ENCODE results near the gene AP1M1. TPM values are rescaled to one million over a fixed set of nuclear protein-coding genes. Genes with fewer than 3 reads are reported as not detected.

Gene AP1M1
- total RNA-seq, 1 donor from 2014 or later = 12.5 TPM

GRCh38 chr19:16184665-16185122 lies 13.0 kb upstream of the AP1M1 start:
- Histone ChIP-seq H3K27me3 (ENCODE audit: control insufficient read depth in 3 of 3, insufficient read depth in 3 of 3, low read length in 3 of 3) (peaks cover 0 to 3% (median 0%) of the 10 kb centered on the region in 3 donors), H3K4me1 (ENCODE audit: control insufficient read depth in 3 of 3, insufficient read depth in 3 of 3, low read length in 3 of 3) (peaks cover 16 to 25% (median 17%) of the 10 kb centered on the region in 3 donors), H3K9ac (ENCODE audit: low read depth in 1 of 3, low read length in 3 of 3) (peak overlapping the region in 2 of 3 donors; percentile 96 to 97), H3K4me3 (ENCODE audit: low read length in 3 of 3) (peak overlapping the region; percentile 81 to 95 (median 94)), H3K36me3 (ENCODE audit: control insufficient read depth in 3 of 3, insufficient read depth in 3 of 3, low read length in 3 of 3) (peaks cover 9 to 18% (median 11%) of the 10 kb centered on the region in 3 donors), H3K9me3 (ENCODE audit: control insufficient read depth in 3 of 3, low read length in 3 of 3) (no peaks in the 10 kb centered on the region), H3K27ac (ENCODE audit: low read depth, low read length) (peak overlapping the region; percentile 76)

DNA sequence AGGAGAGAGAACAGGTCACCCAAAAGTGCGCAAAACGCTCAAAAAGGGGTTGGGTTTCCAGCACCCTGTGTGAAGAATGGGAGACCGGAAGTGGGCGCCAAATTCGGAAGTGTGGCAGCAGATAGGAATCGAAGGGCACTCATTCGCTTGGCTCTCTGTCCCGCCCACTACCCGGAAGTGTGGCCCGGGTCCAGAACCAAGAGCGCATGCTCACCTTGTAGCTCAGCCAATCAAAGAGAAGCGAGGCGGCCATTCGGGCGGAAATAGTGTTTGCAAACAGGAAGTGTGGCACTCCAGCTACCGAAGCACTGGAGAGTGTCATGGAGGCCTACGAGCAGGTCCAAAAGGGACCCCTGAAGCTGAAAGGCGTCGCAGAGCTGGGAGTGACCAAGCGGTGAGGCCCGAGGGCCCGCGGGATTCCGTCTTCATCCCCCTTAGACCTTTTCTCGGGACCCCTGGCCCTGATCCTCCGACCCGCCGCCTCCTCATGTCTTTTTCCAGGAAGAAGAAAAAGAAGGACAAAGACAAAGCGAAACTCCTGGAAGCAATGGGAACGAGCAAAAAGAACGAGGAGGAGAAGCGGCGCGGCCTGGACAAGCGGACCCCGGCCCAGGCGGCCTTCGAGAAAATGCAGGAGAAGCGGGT lies 12.5 kb upstream of the AP1M1 start, which contains the start of gene FAM32A:
Gene FAM32A, plus strand, starts transcription at position 288 of the 645 bp plus-strand sequence. Its CDS starts 33 bp downstream, at position 321.
- Histone ChIP-seq H3K27ac (ENCODE audit: low read depth, low read length) (peak within 1 kb of the TSS; percentile 76), H3K4me1 (ENCODE audit: control insufficient read depth in 3 of 3, insufficient read depth in 3 of 3, low read length in 3 of 3) (peaks cover 16 to 30% (median 23%) of the 10 kb centered on the region in 3 donors)

DNA sequence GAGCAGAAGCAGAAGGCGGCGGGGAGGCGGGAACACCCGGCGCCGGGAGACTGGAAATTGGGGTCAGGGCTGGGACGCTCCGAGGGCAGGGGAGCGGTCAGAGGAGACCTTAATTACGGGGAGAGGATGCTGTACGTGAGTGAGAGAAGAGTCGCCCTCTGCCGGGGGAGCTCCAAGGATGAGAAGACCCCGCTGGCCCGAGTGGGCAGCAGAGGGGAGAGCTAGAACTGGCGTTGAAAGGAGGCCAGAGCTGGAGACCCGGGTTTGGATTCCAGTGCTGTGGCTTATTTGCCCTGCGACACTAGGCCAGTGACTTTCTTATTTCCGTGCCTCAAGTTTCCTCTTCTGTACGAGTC lies 12.0 kb upstream of the AP1M1 start:
- Histone ChIP-seq H3K36me3 (ENCODE audit: control insufficient read depth in 3 of 3, insufficient read depth in 3 of 3, low read length in 3 of 3) (peaks cover 18 to 28% (median 22%) of the 10 kb centered on the region in 3 donors), H3K9ac (ENCODE audit: low read depth in 1 of 3, low read length in 3 of 3) (peak overlapping the region; percentile 96 to 97 (median 96)), H3K4me3 (ENCODE audit: low read length in 3 of 3) (peak overlapping the region; percentile 94 to 96 (median 95)), H3K27me3 (ENCODE audit: control insufficient read depth in 3 of 3, insufficient read depth in 3 of 3, low read length in 3 of 3) (peaks cover 0 to 2% (median 0%) of the 10 kb centered on the region in 3 donors), H3K9me3 (ENCODE audit: control insufficient read depth in 3 of 3, low read length in 3 of 3) (no peaks in the 10 kb centered on the region), H3K27ac (ENCODE audit: low read depth, low read length) (peak overlapping the region; percentile 76), H3K4me1 (ENCODE audit: control insufficient read depth in 3 of 3, insufficient read depth in 3 of 3, low read length in 3 of 3) (peaks cover 20 to 35% (median 26%) of the 10 kb centered on the region in 3 donors)

More for the DNA sequence above, 12.5 kb upstream of the AP1M1 start, which contains the start of gene FAM32A:
- Histone ChIP-seq H3K9ac (ENCODE audit: low read depth in 1 of 3, low read length in 3 of 3) (peak within 1 kb of the TSS; percentile 96 to 97 (median 96)), H3K27me3 (ENCODE audit: control insufficient read depth in 3 of 3, insufficient read depth in 3 of 3, low read length in 3 of 3) (peaks cover 0 to 3% (median 0%) of the 10 kb centered on the region in 3 donors), H3K9me3 (ENCODE audit: control insufficient read depth in 3 of 3, low read length in 3 of 3) (no peaks in the 10 kb centered on the region), H3K36me3 (ENCODE audit: control insufficient read depth in 3 of 3, insufficient read depth in 3 of 3, low read length in 3 of 3) (peaks cover 13 to 23% (median 17%) of the 10 kb centered on the region in 3 donors), H3K4me3 (ENCODE audit: low read length in 3 of 3) (peak within 1 kb of the TSS; percentile 94 to 96 (median 95))

DNA sequence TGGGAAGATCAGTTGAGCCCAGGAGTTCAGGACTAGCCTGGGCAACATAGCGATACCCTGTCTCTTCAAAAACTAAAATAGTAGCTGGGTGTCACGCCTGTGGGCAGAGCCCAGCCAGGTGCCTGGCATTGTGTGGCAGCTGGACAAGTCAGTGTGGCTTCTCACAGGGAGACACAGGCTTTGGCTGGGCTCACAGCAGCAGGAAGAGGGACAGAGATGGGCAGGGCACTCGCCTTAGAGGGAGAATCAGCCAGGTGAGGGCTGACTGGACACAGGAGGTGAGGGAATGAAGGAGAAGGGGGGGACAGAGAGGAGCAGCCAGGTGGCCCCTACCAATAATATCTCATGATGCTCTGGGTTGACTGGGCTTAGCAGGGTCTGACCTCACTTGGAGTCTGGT lies 9.2 kb upstream of the AP1M1 start:
- H3K4me1 ChIP-seq (ENCODE audit: control insufficient read depth in 3 of 3, insufficient read depth in 3 of 3, low read length in 3 of 3) = peaks cover 22 to 41% (median 26%) of the 10 kb centered on the region in 3 donors
- H3K9me3 ChIP-seq (ENCODE audit: control insufficient read depth in 3 of 3, low read length in 3 of 3) = no peaks in the 10 kb centered on the region
- no peak overlapping the region for H3K27ac ChIP-seq (ENCODE audit: low read depth, low read length)
- peaks cover 28 to 43% (median 37%) of the 10 kb centered on the region in 3 donors for H3K36me3 ChIP-seq (ENCODE audit: control insufficient read depth in 3 of 3, insufficient read depth in 3 of 3, low read length in 3 of 3)
- H3K4me3 ChIP-seq (ENCODE audit: low read length in 3 of 3) = no peak overlapping the region
- no peaks in the 10 kb centered on the region for H3K27me3 ChIP-seq (ENCODE audit: control insufficient read depth in 3 of 3, insufficient read depth in 3 of 3, low read length in 3 of 3)
- H3K9ac ChIP-seq (ENCODE audit: low read depth in 1 of 3, low read length in 3 of 3) = no peak overlapping the region

DNA sequence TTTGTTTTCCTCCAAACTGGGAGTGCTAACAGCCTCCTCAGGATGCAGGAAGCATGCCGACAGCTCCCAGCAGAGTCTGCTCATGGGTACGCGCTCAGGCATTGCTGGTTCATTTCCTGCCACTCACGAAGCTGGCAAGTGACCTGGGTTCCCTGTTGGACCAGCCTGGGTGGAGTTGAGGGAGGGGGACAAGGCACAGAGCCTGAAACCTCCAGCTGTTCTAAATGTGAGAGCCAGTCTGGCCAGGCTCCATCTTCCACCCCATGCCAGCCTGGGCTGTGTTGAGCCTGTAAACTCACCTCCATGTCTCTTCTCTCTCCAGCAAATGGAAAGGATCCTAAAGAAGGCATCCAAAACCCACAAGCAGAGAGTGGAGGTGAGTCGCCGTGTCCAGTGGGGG lies 7.5 kb upstream of the AP1M1 start:
- Histone ChIP-seq H3K4me1 (ENCODE audit: control insufficient read depth in 3 of 3, insufficient read depth in 3 of 3, low read length in 3 of 3) (peaks cover 19 to 35% (median 23%) of the 10 kb centered on the region in 3 donors), H3K36me3 (ENCODE audit: control insufficient read depth in 3 of 3, insufficient read depth in 3 of 3, low read length in 3 of 3) (peaks cover 30 to 46% (median 37%) of the 10 kb centered on the region in 3 donors), H3K9ac (ENCODE audit: low read depth in 1 of 3, low read length in 3 of 3) (peak overlapping the region in 1 of 3 donors; percentile 14), H3K4me3 (ENCODE audit: low read length in 3 of 3) (no peak overlapping the region), H3K27me3 (ENCODE audit: control insufficient read depth in 3 of 3, insufficient read depth in 3 of 3, low read length in 3 of 3) (no peaks in the 10 kb centered on the region), H3K27ac (ENCODE audit: low read depth, low read length) (peak overlapping the region; percentile 25), H3K9me3 (ENCODE audit: control insufficient read depth in 3 of 3, low read length in 3 of 3) (no peaks in the 10 kb centered on the region)

DNA sequence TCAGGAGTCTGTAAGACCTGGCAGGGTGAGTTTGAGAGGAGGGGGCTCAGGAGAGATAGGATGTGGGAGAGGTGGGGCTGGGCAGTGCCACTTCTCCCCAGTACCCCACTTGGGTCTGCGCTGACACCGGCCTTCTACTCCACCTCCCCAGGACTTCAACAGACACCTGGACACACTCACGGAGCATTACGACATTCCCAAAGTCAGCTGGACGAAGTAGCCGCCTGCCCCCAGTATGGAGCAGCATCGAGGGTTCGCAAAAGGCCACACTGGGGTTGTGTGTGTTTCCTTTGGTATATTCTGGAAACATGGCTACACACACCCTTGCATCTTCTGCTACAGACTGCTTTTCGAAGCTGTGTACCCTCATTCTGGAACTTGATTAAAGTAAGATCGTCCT lies 7.0 kb upstream of the AP1M1 start:
- Histone ChIP-seq H3K27ac (ENCODE audit: low read depth, low read length) (no peak overlapping the region), H3K27me3 (ENCODE audit: control insufficient read depth in 3 of 3, insufficient read depth in 3 of 3, low read length in 3 of 3) (no peaks in the 10 kb centered on the region), H3K4me3 (ENCODE audit: low read length in 3 of 3) (no peak overlapping the region), H3K9ac (ENCODE audit: low read depth in 1 of 3, low read length in 3 of 3) (no peak overlapping the region), H3K36me3 (ENCODE audit: control insufficient read depth in 3 of 3, insufficient read depth in 3 of 3, low read length in 3 of 3) (peaks cover 30 to 46% (median 37%) of the 10 kb centered on the region in 3 donors), H3K4me1 (ENCODE audit: control insufficient read depth in 3 of 3, insufficient read depth in 3 of 3, low read length in 3 of 3) (peaks cover 19 to 34% (median 22%) of the 10 kb centered on the region in 3 donors), H3K9me3 (ENCODE audit: control insufficient read depth in 3 of 3, low read length in 3 of 3) (no peaks in the 10 kb centered on the region)

GRCh38 chr19:16191216-16191908 lies 6.3 kb upstream of the AP1M1 start:
- Histone ChIP-seq H3K27me3 (ENCODE audit: control insufficient read depth in 3 of 3, insufficient read depth in 3 of 3, low read length in 3 of 3) (no peaks in the 10 kb centered on the region), H3K36me3 (ENCODE audit: control insufficient read depth in 3 of 3, insufficient read depth in 3 of 3, low read length in 3 of 3) (peaks cover 30 to 46% (median 37%) of the 10 kb centered on the region in 3 donors), H3K27ac (ENCODE audit: low read depth, low read length) (no peak overlapping the region), H3K4me1 (ENCODE audit: control insufficient read depth in 3 of 3, insufficient read depth in 3 of 3, low read length in 3 of 3) (peaks cover 13 to 34% (median 16%) of the 10 kb centered on the region in 3 donors), H3K4me3 (ENCODE audit: low read length in 3 of 3) (no peak overlapping the region), H3K9ac (ENCODE audit: low read depth in 1 of 3, low read length in 3 of 3) (no peak overlapping the region), H3K9me3 (ENCODE audit: control insufficient read depth in 3 of 3, low read length in 3 of 3) (no peaks in the 10 kb centered on the region)

DNA sequence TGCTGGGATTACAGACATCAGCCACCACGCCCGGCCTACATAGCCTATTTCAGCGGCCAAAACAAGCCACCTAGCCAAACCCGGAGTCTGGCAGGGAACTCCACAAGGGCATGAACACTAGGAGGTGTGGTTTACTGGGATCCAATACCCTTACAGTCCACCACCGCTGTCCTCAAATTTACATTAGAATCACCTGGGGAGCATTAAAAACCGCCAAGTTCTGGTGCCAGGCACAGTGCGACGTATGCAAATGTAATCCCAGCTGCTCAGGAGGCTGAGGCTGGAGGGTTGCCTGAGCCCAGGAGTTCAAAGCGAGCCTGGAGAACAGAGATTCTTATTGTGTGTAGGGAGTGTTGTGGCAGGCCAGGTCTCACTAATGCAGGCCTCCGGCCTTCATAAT lies 4.2 kb upstream of the AP1M1 start:
- H3K9me3 ChIP-seq (ENCODE audit: control insufficient read depth in 3 of 3, low read length in 3 of 3) = no peaks in the 10 kb centered on the region
- H3K9ac ChIP-seq (ENCODE audit: low read depth in 1 of 3, low read length in 3 of 3) = no peak overlapping the region
- H3K27me3 ChIP-seq (ENCODE audit: control insufficient read depth in 3 of 3, insufficient read depth in 3 of 3, low read length in 3 of 3) = no peaks in the 10 kb centered on the region
- no peak overlapping the region for H3K4me3 ChIP-seq (ENCODE audit: low read length in 3 of 3)
- H3K4me1 ChIP-seq (ENCODE audit: control insufficient read depth in 3 of 3, insufficient read depth in 3 of 3, low read length in 3 of 3) = peaks cover 15 to 28% (median 16%) of the 10 kb centered on the region in 3 donors
- H3K27ac ChIP-seq (ENCODE audit: low read depth, low read length) = no peak overlapping the region
- H3K36me3 ChIP-seq (ENCODE audit: control insufficient read depth in 3 of 3, insufficient read depth in 3 of 3, low read length in 3 of 3) = peaks cover 29 to 37% (median 32%) of the 10 kb centered on the region in 3 donors

- H3K9ac ChIP-seq (ENCODE audit: low read depth in 1 of 3, low read length in 3 of 3) = peak overlapping the region in 1 of 3 donors; percentile 97
- peaks cover 23 to 27% (median 26%) of the 10 kb centered on the region in 3 donors for H3K4me1 ChIP-seq (ENCODE audit: control insufficient read depth in 3 of 3, insufficient read depth in 3 of 3, low read length in 3 of 3)
- no peaks in the 10 kb centered on the region for H3K9me3 ChIP-seq (ENCODE audit: control insufficient read depth in 3 of 3, low read length in 3 of 3)
- H3K4me3 ChIP-seq (ENCODE audit: low read length in 3 of 3) = peak overlapping the region; percentile 93 to 97 (median 95)
- peaks cover 10 to 13% (median 12%) of the 10 kb centered on the region in 3 donors for H3K36me3 ChIP-seq (ENCODE audit: control insufficient read depth in 3 of 3, insufficient read depth in 3 of 3, low read length in 3 of 3)
- peak overlapping the region; percentile 28 for H3K27ac ChIP-seq (ENCODE audit: low read depth, low read length)
- no peaks in the 10 kb centered on the region for H3K27me3 ChIP-seq (ENCODE audit: control insufficient read depth in 3 of 3, insufficient read depth in 3 of 3, low read length in 3 of 3)
These were observed 506 bp upstream of the AP1M1 start for GRCh38 chr19:16197188-16197621.
